IMR-90 (cell line): ENCODE data around the gene IFT25. TPM values are rescaled to one million over a fixed set of nuclear protein-coding genes. Genes with fewer than 3 reads are reported as not detected.

Experiments used
- ATAC-seq: fragments of 200-7000 bp; cut with Tn5 transposase; 2 replicates; pipeline ENCODE4 v1.9.1; 2020; ENCODE audit warnings: low read depth, mild to moderate bottlenecking, moderate library complexity
- BruUV-seq: library from RNA; stranded (reverse); fragments of 400-500 nt; replicated peaks from 2 replicates; lab custom pipeline; 2021; lab: Mats Ljungman, UMichigan
- CTCF ChIA-PET: fragments of 300-600 bp; formaldehyde crosslinking; extraction: SDS; loops from one replicate; lab custom pipeline; 2021; ENCODE audit warnings: antibody characterized with exemption; lab: Yijun Ruan, JAX
- POLR2A ChIA-PET: fragments of 300-600 bp; sonication (Branson Sonifier 250); formaldehyde crosslinking; loops from one replicate; lab custom pipeline; 2022; ENCODE audit warnings: antibody characterized with exemption; ENCODE audit not compliant: unreplicated experiment; lab: Charles Lee
- DNase-seq: peaks from one replicate; pipeline ENCODE4 v3.0.0; 2013
- H2AFZ ChIP-seq: replicated peaks from 2 replicates; pipeline ENCODE3; 2013; ENCODE audit warnings: low read length, mild to moderate bottlenecking; ENCODE audit not compliant: poor library complexity
- H2AK5ac ChIP-seq: 2 replicates; pipeline ENCODE4 v1.6.1; 2013; ENCODE audit warnings: low read depth, low read length, inconsistent platforms
- H2AK9ac ChIP-seq: replicated peaks from 2 replicates; pipeline ENCODE3; 2013; ENCODE audit warnings: mild to moderate bottlenecking, low read depth, low read length, moderate library complexity; ENCODE audit not compliant: poor library complexity
- H2BK120ac ChIP-seq: 2 replicates; pipeline ENCODE4 v1.6.1; 2013; ENCODE audit warnings: low read depth, low read length, inconsistent platforms
- H2BK15ac ChIP-seq: 3 replicates; pipeline ENCODE4 v1.6.1; 2013; ENCODE audit warnings: low read depth, low read length, inconsistent platforms
- H2BK20ac ChIP-seq: 2 replicates; pipeline ENCODE4 v1.6.1; 2013; ENCODE audit warnings: low read depth, mild to moderate bottlenecking, inconsistent platforms, low read length, moderate library complexity
- H2BK5ac ChIP-seq: 2 replicates; pipeline ENCODE4 v1.6.1; 2013; ENCODE audit warnings: mild to moderate bottlenecking, low read depth, low read length, inconsistent platforms; ENCODE audit not compliant: poor library complexity, severe bottlenecking
- H3K14ac ChIP-seq: replicated peaks from 2 replicates; pipeline ENCODE4 v1.6.1; 2013; ENCODE audit warnings: low read depth, low read length, inconsistent platforms
- H3K18ac ChIP-seq: 2 replicates; pipeline ENCODE4 v1.6.1; 2013; ENCODE audit warnings: low read depth, low read length, control low read depth
- H3K23ac ChIP-seq: 2 replicates; pipeline ENCODE4 v1.6.1; 2013; ENCODE audit warnings: low read depth, low read length, inconsistent platforms
- H3K27ac ChIP-seq: 2 replicates; pipeline ENCODE4 v1.5.1; 2013; ENCODE audit warnings: mild to moderate bottlenecking, control low read depth, low read length; ENCODE audit not compliant: insufficient read depth
- H3K27me3 ChIP-seq: 2 replicates; pipeline ENCODE4 v1.6.1; 2013; ENCODE audit warnings: low read length; ENCODE audit not compliant: control insufficient read depth, insufficient read depth
- H3K36me3 ChIP-seq: 2 replicates; pipeline ENCODE4 v1.6.1; 2013; ENCODE audit warnings: low read length, mixed read lengths; ENCODE audit not compliant: control insufficient read depth, insufficient read depth
- H3K4ac ChIP-seq: 2 replicates; pipeline ENCODE4 v1.6.1; 2013; ENCODE audit warnings: low read depth, low read length, inconsistent platforms
- H3K4me1 ChIP-seq: 2 replicates; pipeline ENCODE4 v1.6.1; 2013; ENCODE audit warnings: low read length, mixed read lengths; ENCODE audit not compliant: control insufficient read depth, insufficient read depth
- H3K4me2 ChIP-seq: 2 replicates; pipeline ENCODE4 v1.6.1; 2013; ENCODE audit warnings: low read depth, mild to moderate bottlenecking, control low read depth, low read length, moderate library complexity
- H3K4me3 ChIP-seq: 2 replicates; pipeline ENCODE4 v1.5.1; 2013; ENCODE audit warnings: low read depth, mild to moderate bottlenecking, control low read depth, low read length, moderate library complexity; ENCODE audit not compliant: insufficient read depth
- H3K56ac ChIP-seq: 2 replicates; pipeline ENCODE4 v1.6.1; 2013; ENCODE audit warnings: low read length, inconsistent platforms; ENCODE audit not compliant: insufficient read depth; ENCODE audit errors: extremely low read depth
- H3K79me1 ChIP-seq, 2 experiments: 2 replicates each; pipeline ENCODE4 v1.6.1; 2013; ENCODE audit warnings: low read length in 2 of 2, inconsistent platforms in 1 of 2, low read depth in 1 of 2
- H3K9ac ChIP-seq: 2 replicates; pipeline ENCODE4 v1.6.1; 2013; ENCODE audit warnings: low read depth, low read length, control low read depth
- H3K9me1 ChIP-seq: 2 replicates; pipeline ENCODE4 v1.6.1; 2013; ENCODE audit warnings: low read length, inconsistent platforms; ENCODE audit not compliant: insufficient read depth
- H3K9me3 ChIP-seq: 2 replicates; pipeline ENCODE4 v1.6.1; 2013; ENCODE audit warnings: low read length; ENCODE audit not compliant: control insufficient read depth, insufficient read depth
- H4K20me1 ChIP-seq: 2 replicates; pipeline ENCODE4 v1.6.1; 2013; ENCODE audit warnings: low read length, inconsistent platforms; ENCODE audit not compliant: insufficient read depth
- H4K5ac ChIP-seq: 2 replicates; pipeline ENCODE4 v1.6.1; 2013; ENCODE audit warnings: mild to moderate bottlenecking, low read depth, low read length, control low read depth
- H4K8ac ChIP-seq, 2 experiments: 2 replicates each; pipeline ENCODE4 v1.6.1; 2013; ENCODE audit warnings: low read depth in 2 of 2, low read length in 2 of 2, control low read depth in 1 of 2, inconsistent platforms in 1 of 2
- H4K91ac ChIP-seq: 2 replicates; pipeline ENCODE4 v1.6.1; 2013; ENCODE audit warnings: low read depth, low read length, inconsistent platforms; ENCODE audit not compliant: insufficient read depth
- CEBPB ChIP-seq: IDR thresholded peaks from 2 replicates; pipeline ENCODE4 v1.6.1; 2012; ENCODE audit warnings: low read depth, low read length, improper control_type of control experiment
- CHD1 ChIP-seq: IDR thresholded peaks from 2 replicates; pipeline ENCODE4 v1.6.1; 2012; ENCODE audit warnings: low read depth, low read length, improper control_type of control experiment
- FOS ChIP-seq: fragments of 150-350 bp; IDR thresholded peaks from 2 replicates; pipeline ENCODE4 v1.6.1; 2016; ENCODE audit warnings: low read depth, low read length
- MAZ ChIP-seq: IDR thresholded peaks from 2 replicates; pipeline ENCODE4 v1.6.1; 2012; ENCODE audit warnings: low read depth, mild to moderate bottlenecking, low read length, improper control_type of control experiment, moderate library complexity, borderline replicate concordance
- USF2 ChIP-seq: fragments of 150-350 bp; IDR thresholded peaks from 2 replicates; pipeline ENCODE4 v1.6.1; 2017; ENCODE audit warnings: mild to moderate bottlenecking, antibody characterized with exemption, low read length, low read depth
- WGBS, 2 experiments: methylation state at CpG; one replicate each; pipeline versions ENCODE4 v1.1.5 to v1.1.7; 2013; ENCODE audit warnings: missing lambda C conversion rate in 2 of 2; ENCODE audit not compliant: insufficient read length in 1 of 2; ENCODE audit errors: extremely low coverage in 2 of 2; 5-methylcytosine and 5-hydroxymethylcytosine counted together
- dilution Hi-C: fragments of 300-500 bp; cut with HindIII; formaldehyde crosslinking; loops from one replicate; pipeline ENCODE4 v1.14.3; 2018; ENCODE audit warnings: low sequenced_read_pairs; ENCODE audit not compliant: unreplicated experiment
- in situ Hi-C: fragments of 300-500 bp; cut with MboI; formaldehyde crosslinking; loops from 3 replicates; pipeline ENCODE4 v1.14.3; 2019; ENCODE audit warnings: low sequenced_read_pairs, inconsistent platforms, mixed read lengths
- intact Hi-C: fragments of 100-400 bp; cut with micrococcal nuclease; formaldehyde crosslinking; loops from 2 replicates; pipeline ENCODE4 v1.10.0; 2022
- polyA plus RNA-seq, 3 experiments: library from polyadenylated mRNA; depleted of rRNA; stranded (reverse); fragments of >200 nt; gene quantifications; 2 replicates each; pipeline ENCODE4 v1.2.3, GENCODE V29; 2012; ENCODE audit warnings: low replicate concordance in 1 of 3
- total RNA-seq: library from RNA; depleted of rRNA; stranded (reverse); fragments of >200 nt; gene quantifications from 2 replicates; pipeline ENCODE4 v1.2.3, GENCODE V29; 2012

Gene IFT25
- total and polyA plus RNA-seq, 2 of the 4 experiments (the other 2 are of a cell fraction): 9.1 to 38.0 TPM

DNA sequence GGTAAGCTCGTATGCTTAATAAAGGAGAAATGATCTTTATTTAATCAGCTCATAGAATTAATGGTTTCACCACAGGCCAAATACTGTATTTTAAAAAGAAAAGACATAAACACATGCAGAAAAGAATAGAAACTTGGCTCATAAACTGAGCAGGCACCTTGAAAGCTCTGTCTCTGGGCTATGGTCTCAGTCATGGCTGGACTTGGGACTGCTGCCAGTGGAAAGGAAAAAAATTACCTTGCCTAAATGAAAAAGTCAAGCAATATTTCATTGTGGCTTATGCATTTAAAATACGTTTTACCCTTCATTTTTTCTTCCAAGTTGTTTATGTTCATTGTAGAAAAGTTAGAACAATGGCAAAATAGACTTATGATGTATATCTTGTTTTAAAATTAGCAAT, 8.6 kb upstream of the IFT25 start:
- Histone ChIP-seq H3K14ac (no peak overlapping the region), H3K27me3 (no peaks in the 10 kb centered on the region), H3K9ac (no peak overlapping the region), H4K91ac (no peak overlapping the region), H3K36me3 (peaks cover 21% of the 10 kb centered on the region), H3K9me3 (no peaks in the 10 kb centered on the region), H3K56ac (no peak overlapping the region), H2BK120ac (no peak overlapping the region), H4K8ac (no peak overlapping the region), H4K5ac (no peak overlapping the region), H2BK5ac (no peak overlapping the region), H3K9me1 (peaks cover 3% of the 10 kb centered on the region; the same call in 1 of the 2 replicates), H2BK20ac (no peak overlapping the region), H3K4me1 (peaks cover 14% of the 10 kb centered on the region), H4K20me1 (peaks cover 24% of the 10 kb centered on the region), H3K23ac (no peak overlapping the region), H2AK5ac (no peak overlapping the region), H2BK15ac (no peak overlapping the region), H3K4me2 (no peak overlapping the region), H2AK9ac (no peak overlapping the region), H3K18ac (no peak overlapping the region), H3K27ac (no peak overlapping the region), H2AFZ (no peak overlapping the region), H3K79me1 (peaks cover 30 to 54% of the 10 kb centered on the region in 2 experiments), H3K4ac (no peak overlapping the region), H3K4me3 (no peak overlapping the region)
- ATAC-seq: no peak
- BruUV-seq: no TSS peak
- ChIA-PET CTCF (no interaction called here), POLR2A (no interaction called here)
- no peak for DNase-seq
- no CpG with 5 or more reads among the region's 2 CpGs for WGBS, 2 experiments
- intact Hi-C loops (no loop called here), in situ Hi-C loops (no loop called here), dilution Hi-C loops (no loop called here)
- TF ChIP-seq USF2 (no peak), CEBPB (no peak), CHD1 (no peak), FOS (no peak), MAZ (no peak)
